Measurements from ENCODE around the gene BPTF. TPM values are rescaled to one million over a fixed set of nuclear protein-coding genes. Genes with fewer than 3 reads are reported as not detected.
A peak's percentile ranks its signal among the peaks of the same experiment; 100 is the strongest.

BPTF gene
- total and polyA plus RNA-seq, 12 donors, result 17.3 to 91.6 (median 62.2) TPM

GRCh38 chr17:67784364-67785121 lies 40.8 kb upstream of the BPTF start:
- no peaks in the 10 kb centered on the region for H3K27me3 ChIP-seq
- no peaks in the 10 kb centered on the region for H3K36me3 ChIP-seq (replicated peaks in 1 of 2)
- no peaks in the 10 kb centered on the region for H3K9me3 ChIP-seq (replicated peaks in 1 of 3)
- no peak overlapping the region for H3K4me3 ChIP-seq
- no peak for TF ChIP-seq CTCF (IDR thresholded peaks at IDR 0.05)
- TF ChIP-seq POLR2A (IDR thresholded peaks at IDR 0.05), result no peak
- no peak for DNase-seq
- H3K27ac ChIP-seq, result no peak overlapping the region
- intact Hi-C loops (cut with DNase I), result no loop called here
- WGBS, 4 donors, result 69 to 76% (median 70%) methylated on average over 10 of the region's 10 CpGs
- H3K4me1 ChIP-seq (replicated peaks in 1 of 2), result no peaks in the 10 kb centered on the region

DNA sequence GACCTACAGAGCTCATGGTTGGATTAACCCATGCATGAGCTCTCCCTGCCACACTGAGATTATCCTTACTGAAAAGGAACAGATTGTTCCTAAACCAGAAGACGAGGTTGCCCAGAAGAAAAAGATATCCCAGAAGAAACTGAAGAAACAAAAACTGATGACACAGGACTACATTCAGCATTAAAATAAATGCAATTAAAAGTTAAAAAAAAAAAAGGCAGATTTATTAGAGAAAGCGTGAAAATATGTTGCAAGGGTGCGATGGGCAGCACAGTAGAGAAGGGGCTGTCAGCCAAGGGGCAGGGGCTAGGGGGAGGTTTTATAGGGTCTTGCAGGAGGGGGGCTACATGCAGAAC lies 40.2 kb upstream of the BPTF start:
- DNase-seq, result no peak
- intact Hi-C loops (cut with DNase I), result no loop called here
- Histone ChIP-seq H3K27me3 (no peaks in the 10 kb centered on the region), H3K36me3 (replicated peaks in 1 of 2) (no peaks in the 10 kb centered on the region), H3K27ac (no peak overlapping the region), H3K4me1 (replicated peaks in 1 of 2) (no peaks in the 10 kb centered on the region), H3K4me3 (no peak overlapping the region), H3K9me3 (replicated peaks in 1 of 3) (no peaks in the 10 kb centered on the region)
- TF ChIP-seq CTCF (IDR thresholded peaks at IDR 0.05) (no peak), POLR2A (IDR thresholded peaks at IDR 0.05) (no peak)
- 89 to 97% (median 96%) methylated on average over 3 of the region's 3 CpGs for WGBS, 4 donors

- Histone ChIP-seq H3K4me1 (replicated peaks in 1 of 2) (no peaks in the 10 kb centered on the region), H3K27ac (no peak overlapping the region), H3K27me3 (no peaks in the 10 kb centered on the region), H3K9me3 (replicated peaks in 1 of 3) (no peaks in the 10 kb centered on the region), H3K4me3 (no peak overlapping the region), H3K36me3 (replicated peaks in 1 of 2) (no peaks in the 10 kb centered on the region)
- WGBS, 4 donors, result 89 to 91% (median 90%) methylated on average over 5 of the region's 5 CpGs
- intact Hi-C loops (cut with DNase I), result no loop called here
- TF ChIP-seq POLR2A (IDR thresholded peaks at IDR 0.05), result no peak
- no peak for TF ChIP-seq CTCF (IDR thresholded peaks at IDR 0.05)
- DNase-seq, result no peak
Measured at GRCh38 chr17:67785504-67785903, 39.8 kb upstream of the BPTF start.

DNA sequence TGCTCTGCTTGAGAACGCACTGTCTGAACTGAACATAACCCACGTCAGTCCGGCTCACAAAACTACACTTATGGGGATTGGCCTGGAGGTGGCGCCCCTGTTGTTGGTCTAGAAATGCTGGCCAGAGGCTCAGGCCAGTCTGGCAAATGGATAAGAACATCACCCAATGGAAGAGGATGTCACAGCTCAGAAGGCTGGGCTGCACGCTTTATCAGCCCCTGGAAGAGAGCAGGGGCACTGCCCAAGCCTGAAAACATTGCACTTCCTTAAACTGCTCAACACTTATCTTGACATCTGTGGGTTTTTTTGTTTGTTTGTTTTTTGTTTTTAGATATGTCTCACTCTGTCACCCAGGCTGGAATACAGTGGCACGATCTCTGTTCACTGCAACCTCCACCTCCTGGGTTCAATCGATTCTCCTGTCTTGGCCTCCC lies 24.8 kb upstream of the BPTF start:
- no peaks in the 10 kb centered on the region for H3K4me1 ChIP-seq (replicated peaks in 1 of 2)
- 29 to 52% (median 35%) methylated on average over 3 to 7 of the region's 7 CpGs for WGBS, 4 donors
- TF ChIP-seq POLR2A (IDR thresholded peaks at IDR 0.05) (no peak), CTCF (IDR thresholded peaks at IDR 0.05) (peak; percentile 47 to 75 (median 67))
- no peaks in the 10 kb centered on the region for H3K27me3 ChIP-seq
- peak; percentile 66 to 94 (median 88) for DNase-seq
- no peak overlapping the region for H3K4me3 ChIP-seq
- no peaks in the 10 kb centered on the region for H3K9me3 ChIP-seq (replicated peaks in 1 of 3)
- intact Hi-C loops (cut with DNase I), result no loop called here
- H3K36me3 ChIP-seq (replicated peaks in 1 of 2), result no peaks in the 10 kb centered on the region
- no peak overlapping the region for H3K27ac ChIP-seq

Measured in adrenal gland (tissue), 12 donors.